ENCODE results near the gene GAB2. TPM values are rescaled to one million over a fixed set of nuclear protein-coding genes. Genes with fewer than 3 reads are reported as not detected.

GAB2 gene
- total and polyA plus RNA-seq, 8 donors: 18.8 to 59.6 (median 19.7) TPM

- no peaks in the 10 kb centered on the region for H3K27me3 ChIP-seq
- ATAC-seq (no peak), DNase-seq (no peak)
- peaks cover 0 to 29% of the 10 kb centered on the region in 2 donors for H3K4me1 ChIP-seq
- TF ChIP-seq, protein P1, sequence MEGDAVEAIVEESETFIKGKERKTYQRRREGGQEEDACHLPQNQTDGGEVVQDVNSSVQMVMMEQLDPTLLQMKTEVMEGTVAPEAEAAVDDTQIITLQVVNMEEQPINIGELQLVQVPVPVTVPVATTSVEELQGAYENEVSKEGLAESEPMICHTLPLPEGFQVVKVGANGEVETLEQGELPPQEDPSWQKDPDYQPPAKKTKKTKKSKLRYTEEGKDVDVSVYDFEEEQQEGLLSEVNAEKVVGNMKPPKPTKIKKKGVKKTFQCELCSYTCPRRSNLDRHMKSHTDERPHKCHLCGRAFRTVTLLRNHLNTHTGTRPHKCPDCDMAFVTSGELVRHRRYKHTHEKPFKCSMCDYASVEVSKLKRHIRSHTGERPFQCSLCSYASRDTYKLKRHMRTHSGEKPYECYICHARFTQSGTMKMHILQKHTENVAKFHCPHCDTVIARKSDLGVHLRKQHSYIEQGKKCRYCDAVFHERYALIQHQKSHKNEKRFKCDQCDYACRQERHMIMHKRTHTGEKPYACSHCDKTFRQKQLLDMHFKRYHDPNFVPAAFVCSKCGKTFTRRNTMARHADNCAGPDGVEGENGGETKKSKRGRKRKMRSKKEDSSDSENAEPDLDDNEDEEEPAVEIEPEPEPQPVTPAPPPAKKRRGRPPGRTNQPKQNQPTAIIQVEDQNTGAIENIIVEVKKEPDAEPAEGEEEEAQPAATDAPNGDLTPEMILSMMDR (IDR thresholded peaks at IDR 0.05): no peak
- H3K4me3 ChIP-seq: no peak overlapping the region
- no peaks in the 10 kb centered on the region for H3K36me3 ChIP-seq
- no peak overlapping the region for H3K27ac ChIP-seq
- H3K9me3 ChIP-seq: no peaks in the 10 kb centered on the region
- intact Hi-C loops (cut with DNase I): no loop called here
Observed at GRCh38 chr11:78304201-78304600, 113.4 kb downstream of the GAB2 start.

DNA sequence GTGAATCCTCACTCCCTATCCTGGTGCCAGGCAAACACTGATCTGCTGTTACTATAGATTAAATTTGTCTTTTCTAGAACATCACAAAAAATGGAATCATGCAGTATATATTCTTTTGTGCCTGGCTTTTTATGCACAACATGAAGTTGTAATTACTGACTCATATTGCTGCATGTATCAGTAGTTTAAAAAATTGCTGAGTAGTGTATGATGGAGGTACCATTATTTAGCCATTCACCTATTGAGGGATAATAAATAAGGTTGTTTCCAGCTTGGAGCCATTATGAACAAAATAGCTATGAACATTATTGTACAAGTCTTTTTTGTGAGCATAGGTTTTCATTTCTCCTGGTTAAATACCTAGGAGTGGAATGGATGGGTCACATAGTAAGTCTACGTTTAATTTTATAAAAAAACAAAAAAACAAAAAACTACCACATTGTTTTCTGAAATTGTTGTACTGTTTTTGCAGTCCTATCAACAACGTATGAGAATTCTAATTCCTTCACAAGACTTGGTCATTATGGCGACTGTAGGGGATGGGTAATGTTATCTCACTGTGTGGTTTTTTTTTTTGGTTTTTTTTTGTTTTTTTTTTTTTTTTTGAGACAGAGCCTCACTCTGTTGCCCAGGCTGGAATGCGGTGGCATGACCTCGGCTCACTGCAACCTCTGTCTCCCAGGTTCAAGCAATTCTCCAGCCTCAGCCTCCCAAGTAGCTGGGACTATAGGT lies 117.3 kb downstream of the GAB2 start:
- DNase-seq (no peak), ATAC-seq (no peak)
- no peaks in the 10 kb centered on the region for H3K36me3 ChIP-seq
- H3K4me3 ChIP-seq: no peak overlapping the region
- H3K27ac ChIP-seq: no peak overlapping the region
- H3K27me3 ChIP-seq: no peaks in the 10 kb centered on the region
- peaks cover 0 to 42% of the 10 kb centered on the region in 2 donors for H3K4me1 ChIP-seq
- no peaks in the 10 kb centered on the region for H3K9me3 ChIP-seq
- TF ChIP-seq, protein P1 (IDR thresholded peaks at IDR 0.05): no peak
- intact Hi-C loops (cut with DNase I): no loop called here

DNA sequence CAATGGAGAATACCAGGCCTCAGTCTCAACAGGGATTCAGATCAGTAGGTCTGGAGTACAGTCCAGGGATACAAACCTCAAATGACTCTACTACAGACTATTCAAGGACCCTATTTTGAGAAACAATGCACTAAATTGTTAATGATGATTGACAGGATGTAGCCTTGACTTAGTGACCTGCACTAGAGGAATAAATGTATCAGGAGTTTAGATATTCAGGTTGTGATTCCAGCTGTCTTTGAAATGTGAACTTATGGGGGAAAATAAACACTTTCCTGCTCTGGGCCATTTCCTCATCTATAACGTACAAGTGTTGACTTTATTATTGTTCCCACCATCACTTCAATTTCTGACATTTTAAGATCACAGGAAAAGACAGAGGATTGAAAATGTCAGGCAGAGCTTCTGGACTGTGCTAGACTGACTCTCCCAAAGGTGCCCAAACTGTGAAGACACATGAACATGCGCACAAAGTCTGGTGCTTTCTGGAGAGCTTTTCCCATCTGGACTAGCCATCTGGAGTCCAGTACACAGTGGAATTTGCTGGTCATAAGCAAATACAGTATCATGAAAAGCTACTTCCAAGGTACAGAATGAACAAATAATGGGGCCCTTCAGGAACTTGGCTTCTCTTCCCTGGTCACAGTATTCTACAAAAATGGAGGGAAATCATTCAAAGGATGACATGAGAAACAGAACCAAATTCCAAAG lies 118.5 kb downstream of the GAB2 start:
- Histone ChIP-seq H3K4me1 (peaks cover 0 to 31% of the 10 kb centered on the region in 2 donors), H3K27ac (no peak overlapping the region)
- ATAC-seq: no peak

DNA sequence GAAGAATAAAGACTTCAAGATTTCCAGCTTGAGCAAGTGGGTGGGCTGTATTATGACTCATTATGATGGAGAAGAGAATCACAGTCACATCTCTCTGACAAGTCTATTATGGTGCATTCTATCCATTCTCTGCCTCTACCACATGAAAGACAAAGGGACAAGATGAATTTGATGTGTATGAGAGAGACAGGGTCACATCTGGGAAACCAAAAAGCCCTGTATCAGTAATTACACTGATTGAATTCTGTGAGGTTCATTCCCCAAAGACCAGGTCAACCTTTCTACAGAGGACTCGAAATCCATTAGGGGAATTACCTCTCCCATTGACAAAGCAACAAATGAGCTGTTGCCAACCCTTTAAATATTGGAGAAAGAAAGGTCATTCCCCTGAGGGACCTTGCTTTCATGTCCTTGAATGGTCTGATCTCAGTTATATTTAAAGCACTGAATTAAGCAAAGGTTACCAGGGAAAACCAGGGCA lies 119.3 kb downstream of the GAB2 start:
- no peaks in the 10 kb centered on the region for H3K27me3 ChIP-seq
- H3K4me1 ChIP-seq: peaks cover 0 to 34% of the 10 kb centered on the region in 2 donors
- no peak overlapping the region for H3K27ac ChIP-seq
- H3K4me3 ChIP-seq: no peak overlapping the region
- H3K9me3 ChIP-seq: no peaks in the 10 kb centered on the region
- ATAC-seq: no peak
- no peaks in the 10 kb centered on the region for H3K36me3 ChIP-seq
- DNase-seq: no peak
- TF ChIP-seq, protein P1 (IDR thresholded peaks at IDR 0.05): no peak
- intact Hi-C loops (cut with DNase I): no loop called here

More for the DNA sequence above, 118.5 kb downstream of the GAB2 start:
- H3K4me3 ChIP-seq: no peak overlapping the region
- no peaks in the 10 kb centered on the region for H3K36me3 ChIP-seq
- no peaks in the 10 kb centered on the region for H3K27me3 ChIP-seq
- TF ChIP-seq, protein P1 (IDR thresholded peaks at IDR 0.05): no peak
- no peaks in the 10 kb centered on the region for H3K9me3 ChIP-seq
- no peak for DNase-seq
- intact Hi-C loops (cut with DNase I): no loop called here

All from left lung (tissue), 10 donors.